Activated CD4-positive, alpha-beta T cell treated with anti-CD3 and anti-CD28 coated beads for 4 hours (primary cell): ENCODE data around the gene STAM.
"Not testable (repeated sequence)": the region's sequence is repeated elsewhere in the genome, so short reads cannot be mapped to it uniquely, and the experiment has no call there.

Experiments
- DNase-seq, 2 donors: peaks; one replicate each; pipeline ENCODE4 v3.0.0-alpha.2; 2020

Gene STAM

GRCh38 chr10:17682236-17682946, 38.4 kb downstream of the STAM start:
- no peak for DNase-seq

GRCh38 chr10:17683541-17683940, 39.6 kb downstream of the STAM start:
- DNase-seq = no peak

GRCh38 chr10:17684537-17684936, 40.6 kb downstream of the STAM start:
- DNase-seq = no peak

- peak; percentile 9 to 16 for DNase-seq
Measured at GRCh38 chr10:17685233-17685840, 41.4 kb downstream of the STAM start.

DNA sequence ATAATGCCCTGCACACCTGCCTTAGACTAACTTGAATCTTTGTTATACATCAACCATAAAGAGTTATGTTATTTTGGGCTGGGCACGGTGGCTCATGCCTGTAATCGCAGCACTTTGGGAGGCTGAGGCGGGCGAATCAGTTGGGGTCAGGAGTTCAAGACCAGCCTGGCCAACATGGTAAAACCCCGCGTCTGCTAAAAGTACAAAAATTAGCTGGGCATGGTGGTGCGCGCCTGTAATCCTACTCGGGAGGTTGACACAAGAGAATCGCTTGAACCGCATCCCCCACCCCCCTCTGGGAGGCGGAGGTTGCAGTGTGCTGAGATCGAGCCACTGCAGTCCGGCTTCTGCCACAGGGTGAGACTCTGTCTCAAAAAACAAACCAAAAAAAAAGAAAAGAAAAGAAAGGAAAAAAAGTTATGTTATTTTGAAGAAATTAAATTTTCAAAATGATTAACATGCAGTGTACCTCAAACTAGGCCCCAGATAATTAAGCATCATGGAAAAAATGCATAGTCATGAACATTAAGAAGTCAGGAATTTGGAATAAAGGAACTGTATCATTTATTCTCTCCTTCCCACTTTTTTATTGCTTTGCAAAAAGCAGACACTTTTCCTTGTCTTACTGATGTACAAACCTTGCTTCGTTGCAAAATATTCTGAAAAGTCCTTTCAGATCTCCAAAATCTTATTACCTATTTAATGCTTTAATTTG, 43.3 kb downstream of the STAM start:
- no peak for DNase-seq

GRCh38 chr10:17689137-17689536, 45.2 kb downstream of the STAM start:
- no peak for DNase-seq

DNA sequence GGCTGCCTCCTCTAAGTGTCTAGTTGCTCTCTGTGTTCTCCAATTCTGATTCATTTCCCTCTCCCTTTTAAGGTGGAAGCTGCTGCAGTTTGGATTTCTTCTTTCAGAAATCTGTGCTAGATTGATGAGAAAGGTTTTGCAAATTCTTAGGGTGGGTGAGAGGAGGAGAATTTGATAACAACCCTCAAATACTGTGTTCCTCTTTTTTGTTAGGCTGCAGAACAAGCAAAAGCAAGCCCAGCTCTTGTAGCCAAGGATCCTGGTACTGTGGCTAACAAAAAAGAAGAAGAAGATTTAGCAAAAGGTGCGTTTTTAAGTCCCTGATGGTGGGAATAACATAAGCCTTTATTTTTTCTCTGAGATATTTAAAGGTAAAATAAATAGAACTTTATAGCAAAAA, 49.1 kb downstream of the STAM start:
- DNase-seq = no peak

GRCh38 chr10:17698696-17699095, 54.7 kb downstream of the STAM start:
- no peak for DNase-seq

DNA sequence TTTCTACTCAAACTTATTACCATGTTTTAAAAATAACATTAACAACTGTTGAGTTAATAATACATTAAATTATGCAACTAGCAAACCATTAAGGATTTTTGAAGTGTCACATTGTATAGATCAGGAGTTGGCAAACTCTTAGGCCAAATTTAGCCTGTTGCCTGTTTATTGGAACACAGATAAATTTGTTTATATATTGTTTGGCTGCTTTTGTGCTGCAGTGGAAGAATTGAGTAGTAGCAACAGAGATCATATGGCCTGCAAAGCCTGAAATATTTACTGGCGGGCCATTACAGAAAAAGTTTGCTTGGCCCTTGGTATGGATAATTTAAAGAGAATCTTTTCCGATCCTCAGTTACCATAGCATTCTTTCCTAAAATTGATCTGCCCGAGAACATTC, 57.4 kb downstream of the STAM start:
- DNase-seq = no peak

DNA sequence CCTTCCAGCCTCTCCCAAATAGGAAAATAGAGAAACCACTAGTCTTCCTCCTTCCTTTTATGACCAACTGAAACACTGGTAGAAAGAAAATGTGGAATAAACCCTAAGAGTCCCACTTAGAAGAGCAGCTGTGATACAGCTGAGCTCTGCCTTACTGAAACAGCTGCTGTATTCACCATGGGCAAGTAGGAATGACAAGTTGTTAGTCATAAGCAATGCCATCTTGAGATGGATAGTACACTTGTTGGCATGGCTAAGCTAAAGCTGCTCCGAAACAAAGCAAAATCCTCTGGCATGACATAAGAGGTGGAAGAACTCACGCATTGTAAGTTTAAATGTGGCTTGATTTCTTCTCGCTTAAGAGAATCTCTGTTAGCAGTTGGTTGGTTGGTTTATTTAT, 59.8 kb downstream of the STAM start:
- DNase-seq = no peak

DNA sequence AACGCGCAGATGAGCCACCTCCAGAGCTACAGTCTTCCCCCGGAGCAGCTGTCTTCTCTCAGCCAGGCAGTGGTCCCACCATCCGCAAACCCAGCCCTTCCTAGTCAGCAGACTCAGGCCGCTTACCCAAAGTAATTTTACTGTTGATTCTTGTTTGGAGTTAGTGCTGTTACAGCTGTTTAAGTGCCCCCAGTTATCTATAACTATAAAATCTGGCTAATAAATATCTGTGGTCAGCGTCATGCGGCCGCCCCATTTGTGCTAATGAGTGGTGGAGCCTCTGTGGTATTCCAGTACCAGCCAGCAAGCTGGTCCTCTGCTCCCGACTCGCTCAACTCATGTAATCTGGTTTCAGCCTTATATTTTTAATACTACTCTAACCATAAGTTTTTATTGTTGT, 64.9 kb downstream of the STAM start:
- DNase-seq = no peak

DNA sequence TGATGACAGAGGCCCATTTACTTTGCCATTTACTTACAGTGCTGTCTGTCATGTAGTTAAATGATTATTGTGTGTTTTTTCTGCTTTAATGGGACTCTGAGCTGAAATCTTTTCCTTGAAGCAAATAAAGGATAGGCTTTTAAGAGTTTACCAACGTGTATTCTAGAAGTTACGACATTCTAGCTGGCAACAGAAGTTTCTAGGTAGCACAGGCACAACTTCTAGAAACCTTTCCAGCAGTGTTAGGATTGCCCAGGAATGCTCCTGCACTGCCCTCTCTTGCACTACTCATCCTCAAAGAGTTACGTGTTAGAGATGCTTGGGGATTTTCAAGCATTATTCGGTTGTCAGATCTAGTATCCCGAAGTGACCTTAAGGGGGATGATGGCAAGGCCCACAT, 65.5 kb downstream of the STAM start:
- no peak for DNase-seq

DNA sequence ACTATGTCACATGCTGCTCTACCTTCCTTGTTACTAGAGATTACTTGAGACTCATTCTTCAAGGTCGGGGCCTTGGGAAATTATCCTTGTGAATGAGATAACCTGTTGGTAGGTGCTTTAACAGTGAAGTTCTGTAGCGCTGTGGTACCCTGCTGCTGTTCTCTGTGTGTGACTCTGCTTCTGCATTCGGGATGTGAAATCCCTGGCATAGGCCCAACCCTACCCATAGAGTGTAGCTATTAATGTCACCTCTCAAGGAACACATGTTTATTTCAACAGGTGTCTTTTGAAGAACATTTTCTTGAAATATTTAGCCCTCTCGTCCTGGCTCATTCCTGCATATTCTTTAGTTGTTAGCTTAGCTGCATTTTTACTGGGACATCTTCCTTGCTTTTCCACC, 66.2 kb downstream of the STAM start:
- no peak for DNase-seq

DNA sequence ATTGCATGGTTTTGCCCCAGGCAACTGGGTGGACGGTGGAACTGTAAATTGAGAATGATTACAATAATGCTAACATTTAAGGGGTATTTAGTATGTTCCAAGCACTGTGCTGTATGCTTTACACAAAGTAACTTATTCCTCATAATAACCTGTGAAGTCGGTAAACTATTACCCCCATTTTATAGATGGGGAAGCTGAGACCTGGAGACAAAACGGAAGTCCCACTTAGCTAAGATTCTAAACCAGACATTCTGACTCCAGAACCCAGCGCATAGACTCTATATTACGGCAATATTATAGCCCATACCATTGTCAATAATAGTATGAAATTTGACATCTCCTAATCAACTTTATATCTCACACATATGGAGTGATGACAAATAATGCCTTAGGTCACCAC, 68.1 kb downstream of the STAM start:
- DNase-seq = no peak

DNA sequence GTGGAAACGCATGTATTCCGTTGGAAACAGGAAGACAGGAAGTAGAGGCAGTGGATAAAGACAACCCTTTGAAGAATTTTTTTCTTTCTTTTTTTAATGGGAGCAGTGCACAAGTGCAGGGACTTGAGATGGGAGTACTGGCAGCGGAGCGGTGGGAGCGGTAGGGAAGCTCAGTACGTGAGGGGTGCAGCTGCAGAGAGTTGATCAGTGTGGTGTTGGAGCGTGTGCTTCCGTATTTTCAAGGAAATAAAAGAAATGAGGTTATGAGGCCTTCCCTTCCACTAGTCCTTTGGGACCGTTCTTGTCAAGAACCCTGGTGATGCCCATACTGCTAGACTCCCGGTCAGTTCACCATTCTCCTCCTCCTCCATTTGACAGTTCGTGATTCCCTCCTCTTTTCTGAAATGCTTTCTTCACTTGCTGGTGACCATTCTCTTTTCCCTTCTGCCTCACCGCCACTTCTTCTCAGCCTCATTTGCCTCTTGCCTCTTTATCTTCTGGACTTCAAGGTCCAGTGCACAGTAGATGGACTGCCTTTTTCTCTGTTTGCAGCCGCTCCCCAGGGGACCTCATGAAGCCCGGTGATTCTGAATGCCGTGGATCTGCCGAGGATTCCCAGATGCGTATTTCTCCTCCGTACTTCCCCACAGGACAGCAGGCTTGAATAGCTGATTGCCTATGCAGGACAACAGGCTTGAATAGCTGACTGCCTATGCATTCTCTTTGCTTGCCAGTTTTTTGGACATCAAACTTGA, 68.9 kb downstream of the STAM start:
- no peak for DNase-seq

GRCh38 chr10:17713758-17714157, 69.8 kb downstream of the STAM start:
- no peak for DNase-seq

DNA sequence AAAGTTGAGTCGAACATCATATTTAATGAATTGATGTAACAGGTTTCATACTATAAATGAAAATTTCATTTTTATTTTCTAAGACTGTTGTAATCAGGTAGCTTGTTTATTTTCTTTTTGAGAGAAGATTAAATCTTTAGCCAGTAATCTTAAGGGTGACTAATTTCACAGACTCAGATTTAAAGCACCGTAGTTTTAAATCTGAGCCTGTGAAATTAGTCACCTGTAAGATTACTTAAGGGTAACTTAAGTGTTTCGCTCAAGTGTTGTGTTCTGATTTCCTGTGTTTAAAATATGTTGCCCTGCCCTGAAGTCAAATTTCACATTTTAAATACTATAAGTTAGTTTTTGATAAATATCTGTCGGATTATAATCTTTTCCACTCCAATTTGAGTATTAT, 72.2 kb downstream of the STAM start:
- no peak for DNase-seq

DNA sequence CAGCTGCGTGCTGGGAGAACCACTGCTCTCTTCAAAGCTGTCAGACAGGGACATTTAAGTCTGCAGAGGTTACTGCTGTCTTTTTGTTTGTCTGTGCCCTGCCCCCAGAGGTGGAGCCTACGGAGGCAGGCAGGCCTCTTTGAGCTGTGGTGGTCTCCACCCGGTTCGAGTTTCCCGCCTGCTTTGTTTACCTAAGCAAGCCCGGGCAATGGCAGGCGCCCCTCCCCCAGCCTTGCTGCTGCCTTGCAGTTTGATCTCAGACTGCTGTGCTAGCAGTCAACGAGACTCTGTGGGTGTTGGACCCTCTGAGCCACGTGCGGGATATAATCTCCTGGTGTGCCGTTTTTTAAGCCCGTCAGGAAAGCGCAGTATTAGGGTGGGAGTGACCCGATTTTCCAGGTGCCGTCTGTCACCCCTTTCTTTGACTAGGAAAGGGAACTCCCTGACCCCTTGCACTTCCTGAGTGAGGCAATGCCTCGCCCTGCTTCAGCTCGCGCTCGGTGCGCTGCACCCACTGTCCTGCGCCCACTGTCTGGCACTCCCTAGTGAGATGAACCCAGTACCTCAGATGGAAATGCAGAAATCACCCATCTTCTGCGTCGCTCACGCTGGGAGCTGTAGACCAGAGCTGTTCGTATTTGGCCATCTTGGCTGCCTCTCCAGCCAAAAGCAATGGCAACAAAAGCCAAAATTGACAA, 78.5 kb downstream of the STAM start:
- DNase-seq = not testable (repeated sequence)

DNA sequence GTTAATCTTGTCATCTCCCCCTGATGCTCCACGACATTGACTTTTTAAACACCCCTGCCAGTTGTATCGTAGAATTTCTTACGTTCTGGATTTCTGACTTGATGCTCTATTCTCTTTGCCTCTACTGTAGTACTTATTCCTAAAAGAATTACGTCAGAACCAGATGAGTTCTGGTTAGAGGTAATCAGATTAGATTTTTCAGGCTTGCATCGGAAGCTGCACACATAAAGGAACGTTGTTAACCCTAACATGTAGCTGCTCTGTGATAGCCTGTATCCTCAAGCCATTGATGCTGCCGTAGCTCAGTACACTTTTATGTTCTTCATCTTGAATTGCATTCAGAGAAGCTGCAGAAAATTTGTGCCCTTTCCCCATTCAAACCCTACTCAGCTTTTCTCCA, 81.8 kb downstream of the STAM start:
- DNase-seq = no peak

DNA sequence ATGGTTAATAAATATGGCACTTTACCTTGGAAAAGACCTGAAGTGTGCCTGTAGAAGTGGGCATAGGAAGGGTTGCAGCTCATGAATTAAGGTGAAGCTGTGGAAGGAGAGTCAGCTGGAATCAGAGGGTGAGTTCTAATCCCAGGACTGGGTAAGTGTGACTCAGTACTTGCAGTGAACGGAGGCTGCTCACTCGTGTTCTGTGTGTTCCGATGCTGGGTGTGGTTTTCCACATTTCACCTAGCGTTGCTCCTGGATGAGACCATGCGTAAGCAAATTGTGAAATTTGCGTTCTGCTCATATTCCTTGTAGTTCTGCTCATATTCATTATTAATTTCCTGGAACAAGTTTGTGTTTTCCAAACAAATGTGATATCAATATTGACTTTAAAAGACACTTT, 85.7 kb downstream of the STAM start:
- DNase-seq = no peak

DNA sequence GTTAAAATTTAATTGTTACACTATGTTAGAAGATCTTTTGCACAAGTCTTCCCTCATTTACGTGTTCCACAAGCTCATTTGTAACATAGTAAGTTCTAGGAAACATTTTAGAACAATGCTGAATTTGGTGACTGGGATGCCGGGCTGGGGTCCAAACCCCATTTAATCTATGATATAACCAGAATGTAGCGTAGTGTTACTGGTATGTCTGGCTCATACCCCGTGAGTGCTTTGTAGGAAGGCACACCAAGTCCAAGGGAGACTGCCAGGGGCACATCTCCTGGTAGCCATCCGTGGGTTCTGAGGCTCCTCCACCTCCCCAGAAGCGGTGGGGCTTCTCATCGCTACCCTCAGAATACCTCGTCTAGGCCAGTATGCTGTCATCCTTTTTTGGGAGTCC, 86.7 kb downstream of the STAM start:
- no peak for DNase-seq

DNA sequence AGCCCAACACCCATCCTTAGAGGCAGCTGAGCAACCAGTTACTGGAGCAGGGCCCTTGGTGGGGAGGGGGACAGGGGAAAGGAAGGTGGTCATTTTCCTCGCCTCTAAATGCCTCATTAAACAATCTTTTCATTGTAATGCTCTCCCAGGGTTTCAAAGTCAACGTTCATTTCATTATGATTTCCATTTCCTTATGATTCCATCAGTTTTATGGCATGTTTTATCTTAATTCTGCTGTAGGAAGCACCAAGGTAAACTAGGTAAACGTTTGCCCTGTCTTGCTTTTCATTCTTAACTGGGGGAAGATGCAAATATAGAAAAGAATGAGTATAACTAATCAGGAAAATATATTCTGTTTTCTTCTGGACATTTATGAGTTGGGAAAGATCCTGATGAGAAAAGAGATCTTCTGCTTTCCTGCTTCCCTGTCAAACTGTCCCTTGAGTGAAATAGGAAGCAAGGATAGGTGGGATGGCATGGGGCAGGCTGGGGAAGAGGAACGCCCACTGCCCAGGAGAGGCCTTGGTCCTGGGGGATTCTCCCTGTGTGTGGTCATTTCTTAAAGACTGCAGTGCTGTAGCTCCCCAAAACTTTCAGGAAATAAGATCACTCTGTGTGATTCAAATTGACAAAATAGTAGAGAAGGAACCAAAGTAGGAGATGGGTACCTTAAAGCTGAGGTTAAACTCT, 87.5 kb downstream of the STAM start:
- no peak for DNase-seq
